Psoas muscle (tissue), 8 donors: Measurements from ENCODE around the gene CIDEC. TPM values are rescaled to one million over a fixed set of nuclear protein-coding genes. Genes with fewer than 3 reads are reported as not detected.

Experiments
- ATAC-seq, 4 donors: fragments of 200-7000 bp; cut with Tn5 transposase; one replicate each; pipeline ENCODE4 v1.9.1; 2020; ENCODE audit warnings: moderate library complexity in 3 of 4, mild to moderate bottlenecking in 2 of 4
- DNase-seq, 2 donors: peaks; one replicate each; pipeline ENCODE4 v3.0.0-alpha.2; 2020
- H3K27ac ChIP-seq: fragments of 200-600 bp; one replicate; pipeline ENCODE4 v1.8.0; 2022
- H3K27me3 ChIP-seq, 3 donors: fragments of 200-600 bp in 1 of 3; one replicate each; pipeline versions ENCODE4 v1.6.1 to v1.8.0; 2013 to 2022; ENCODE audit warnings: low read length in 2 of 3, mild to moderate bottlenecking in 2 of 3, moderate library complexity in 1 of 3; ENCODE audit not compliant: insufficient read depth in 3 of 3
- H3K36me3 ChIP-seq, 2 donors: fragments of 200-600 bp in 1 of 2; one replicate each; pipeline versions ENCODE4 v1.6.1 to v1.8.0; 2013 to 2022; ENCODE audit warnings: low read depth in 1 of 2, mild to moderate bottlenecking in 1 of 2, moderate library complexity in 1 of 2; ENCODE audit not compliant: insufficient read depth in 1 of 2
- H3K4me1 ChIP-seq: fragments of 200-600 bp; one replicate; pipeline ENCODE4 v1.8.0; 2022
- H3K4me3 ChIP-seq: fragments of 200-600 bp; one replicate; pipeline ENCODE4 v1.8.0; 2022; ENCODE audit warnings: mild to moderate bottlenecking
- H3K9me3 ChIP-seq: fragments of 200-600 bp; one replicate; pipeline ENCODE4 v1.8.0; 2022
- CTCF ChIP-seq: fragments of 200-600 bp; IDR thresholded peaks from one replicate; pipeline ENCODE4 v1.8.0; 2022; ENCODE audit warnings: antibody characterized with exemption
- WGBS, 3 donors: extraction: QIAGEN DNeasy Blood & Tissue Kit; methylation state at CpG; one replicate each; pipeline versions ENCODE4 v1.1.6 to v1.1.7; 2013; 5-methylcytosine and 5-hydroxymethylcytosine counted together
- intact Hi-C, 2 donors: fragments of 100-400 bp; cut with DNase I; formaldehyde crosslinking; loops; one replicate each; pipeline versions ENCODE4 v1.11.0 to v1.14.2; 2022
- polyA plus RNA-seq, 3 donors: library from polyadenylated mRNA; stranded (reverse); fragments of 200-250 nt; gene quantifications; one replicate each; pipeline ENCODE4 v1.2.3, GENCODE V29; 2013
- total RNA-seq, 4 donors: library from RNA; stranded (reverse); fragmentation: NEBNext Ultra II Directional in 2 of 4; extraction: Animal tissue kit (Norgen Biotek cat#: 25700) in 2 of 4; gene quantifications; one replicate each; pipeline versions ENCODE4 v1.2.1 to v1.2.4, GENCODE V29; 2021 to 2023
- donor health status: healthy with polysubstance abuse.
- donor health status: DM: no; HTN: no; CAD: no; lungs with moderate emphysema.
- donor health status: Bipolar disorder and iron deficiency.
- donor health status: healthy.
- donor health status: DM: yes; HTN: yes; CAD: no.
- donor health status: DM: no; HTN: no; CAD: no.
- donor health status: DM: no; HTN: no; CAD: no.
- donor health status: DM: yes; HTN: yes; CAD: no.

Gene CIDEC
- total and polyA plus RNA-seq, 7 donors, result 0.75 to 15.0 (median 3.3) TPM

GRCh38 chr3:9891072-9891622 is 11.1 kb upstream of the CIDEC start:
- Histone ChIP-seq H3K27ac (peak overlapping the region; percentile 94), H3K9me3 (no peaks in the 10 kb centered on the region), H3K4me3 (peak overlapping the region; percentile 73), H3K36me3 (peaks cover 10 to 20% of the 10 kb centered on the region in 2 donors), H3K4me1 (peaks cover 10% of the 10 kb centered on the region), H3K27me3 (no peaks in the 10 kb centered on the region)
- DNase-seq, result no peak
- no peak for ATAC-seq
- 9 to 11% (median 10%) methylated on average over 12 of the region's 12 CpGs for WGBS, 3 donors
- no peak for TF ChIP-seq CTCF
- intact Hi-C loops, result no loop called here

DNA sequence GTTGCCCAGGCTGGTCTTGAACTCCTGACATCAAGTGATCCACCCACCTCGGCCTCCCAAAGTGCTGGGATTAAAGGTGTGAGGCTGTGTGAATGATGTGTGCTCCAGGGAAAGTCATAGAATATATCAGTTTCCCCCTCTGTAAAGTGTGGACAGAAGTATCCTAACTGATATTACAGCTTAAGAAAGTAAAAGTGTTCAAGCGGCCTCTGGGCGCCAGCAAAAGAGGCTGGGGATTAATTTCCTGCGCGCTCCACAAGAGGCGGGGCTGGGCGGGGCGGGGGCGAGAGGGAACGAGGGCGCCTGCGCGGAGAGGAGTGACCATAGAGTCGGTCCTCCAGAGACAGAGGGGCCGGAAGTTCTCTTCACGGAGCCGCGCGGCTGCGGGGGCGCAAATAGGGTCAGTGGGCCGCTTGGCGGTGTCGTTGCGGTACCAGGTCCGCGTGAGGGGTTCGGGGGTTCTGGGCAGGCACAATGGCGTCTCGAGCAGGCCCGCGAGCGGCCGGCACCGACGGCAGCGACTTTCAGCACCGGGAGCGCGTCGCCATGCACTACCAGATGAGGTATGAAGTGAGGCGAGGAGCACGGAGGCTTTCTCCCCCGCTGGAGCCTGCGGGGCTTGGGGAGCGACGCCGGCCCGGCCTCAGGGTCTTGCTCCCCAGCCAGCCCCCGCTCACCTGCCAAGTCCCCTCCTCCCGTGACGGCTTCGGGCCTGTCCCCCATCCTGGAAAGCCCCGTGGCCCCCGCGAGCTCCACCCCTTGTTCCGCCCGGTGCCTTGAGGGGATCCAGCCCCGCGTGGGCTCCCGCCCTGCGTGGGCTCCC is 10.4 kb upstream of the CIDEC start, which contains the start of gene JAGN1:
TSS of gene JAGN1 (plus strand) at position 362 of the 823 bp plus-strand sequence. CDS start at position 475, 113 bp downstream.
- no peaks in the 10 kb centered on the region for H3K9me3 ChIP-seq
- H3K36me3 ChIP-seq, result peaks cover 10 to 20% of the 10 kb centered on the region in 2 donors
- peaks cover 10% of the 10 kb centered on the region for H3K4me1 ChIP-seq
- intact Hi-C loops, result no loop called here
- H3K27ac ChIP-seq, result peak within 1 kb of the TSS; percentile 94
- no peak for TF ChIP-seq CTCF
- H3K4me3 ChIP-seq, result peak within 1 kb of the TSS; percentile 73
- 0 to 1% (median 0%) methylated on average over 45 to 62 of the region's 62 CpGs for WGBS, 3 donors
- DNase-seq (peak; percentile 89 to 94), ATAC-seq (peak; percentile 96 to 97 (median 97))
- no peaks in the 10 kb centered on the region for H3K27me3 ChIP-seq

DNA sequence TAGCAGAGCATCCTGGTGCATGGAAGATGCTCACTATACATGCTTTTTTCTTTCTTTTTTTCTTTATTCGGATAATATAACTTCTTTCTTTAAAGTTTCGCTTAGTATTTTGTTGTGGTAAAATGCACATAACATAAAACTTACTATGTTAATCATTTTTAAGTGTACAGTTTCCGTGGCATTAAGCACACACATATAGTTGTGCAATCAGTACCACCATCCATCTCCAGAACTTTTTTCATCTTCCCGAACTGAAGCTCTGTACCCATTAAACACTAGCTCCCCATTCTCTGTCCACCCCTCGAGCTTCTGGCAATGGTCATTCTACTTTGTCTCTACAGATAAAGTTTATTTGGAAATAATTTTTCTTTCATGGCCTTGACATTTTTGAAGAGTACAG is 9.4 kb upstream of the CIDEC start:
- H3K9me3 ChIP-seq, result no peaks in the 10 kb centered on the region
- TF ChIP-seq CTCF, result no peak
- 76 to 84% (median 77%) methylated on average over 5 of the region's 5 CpGs for WGBS, 3 donors
- ATAC-seq, result no peak
- no peaks in the 10 kb centered on the region for H3K27me3 ChIP-seq
- DNase-seq, result no peak
- peaks cover 10% of the 10 kb centered on the region for H3K4me1 ChIP-seq
- H3K27ac ChIP-seq, result no peak overlapping the region
- no peak overlapping the region for H3K4me3 ChIP-seq
- intact Hi-C loops, result no loop called here
- H3K36me3 ChIP-seq, result peaks cover 10 to 20% of the 10 kb centered on the region in 2 donors

DNA sequence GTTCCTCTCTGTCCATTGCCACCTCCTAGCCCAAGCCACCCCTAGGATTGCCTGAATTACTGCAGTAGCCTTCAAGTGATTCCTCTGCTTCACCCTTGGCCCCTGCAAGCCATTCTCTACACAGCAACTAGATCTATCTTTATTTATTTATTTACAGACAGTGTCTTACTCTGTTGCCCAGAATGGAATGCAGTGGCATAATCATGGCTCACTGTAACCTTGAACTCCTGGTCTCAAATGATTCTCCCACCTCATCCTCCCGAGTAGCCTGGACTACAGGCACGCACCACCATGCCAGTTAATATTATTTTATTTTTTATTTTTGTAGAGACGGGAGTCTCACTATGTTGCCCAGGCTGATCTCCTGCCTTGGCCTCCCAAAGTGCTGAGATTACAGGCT is 8.5 kb upstream of the CIDEC start:
- H3K4me1 ChIP-seq, result peaks cover 6% of the 10 kb centered on the region

More for the DNA sequence above, 8.5 kb upstream of the CIDEC start:
- Histone ChIP-seq H3K9me3 (no peaks in the 10 kb centered on the region), H3K36me3 (peaks cover 10 to 12% of the 10 kb centered on the region in 2 donors), H3K27me3 (no peaks in the 10 kb centered on the region), H3K4me3 (no peak overlapping the region), H3K27ac (no peak overlapping the region)
- DNase-seq (no peak), ATAC-seq (no peak)
- intact Hi-C loops, result no loop called here
- 75 to 85% (median 80%) methylated on average over 3 of the region's 3 CpGs for WGBS, 3 donors
- no peak for TF ChIP-seq CTCF
